C4-2B (cell line): Measurements from ENCODE around the gene MORN1.

Experiments used
- ZFX ChIP-seq: fragments of 450-650 bp; IDR thresholded peaks from 2 replicates; pipeline ENCODE4 v1.6.1; 2017
- TF ChIP-seq, protein P1 (sequence below): fragments of 450-650 bp; conservative IDR thresholded peaks from 2 replicates; pipeline ENCODE4 v1.5.1; 2017; ENCODE audit warnings: mild to moderate bottlenecking

DNA sequence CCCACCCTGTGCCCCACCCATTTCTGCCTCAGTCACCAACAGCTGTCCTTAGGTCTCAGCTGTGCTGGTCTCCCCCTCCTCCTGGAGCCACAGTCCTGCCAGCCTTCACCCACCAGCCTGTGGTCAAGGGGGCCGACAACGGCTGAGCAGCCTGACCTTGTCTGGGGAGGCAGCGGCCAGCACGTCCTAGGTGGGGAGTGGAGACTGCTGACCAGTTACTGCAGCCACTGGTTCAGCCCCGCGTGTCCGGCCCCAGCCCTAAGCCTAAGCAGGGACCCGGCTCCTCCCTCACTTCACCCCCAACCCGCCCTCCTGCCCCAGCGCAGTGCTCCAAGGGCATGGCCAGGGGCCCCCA, 79.2 kb downstream of the MORN1 start:
- TF ChIP-seq, protein P1, sequence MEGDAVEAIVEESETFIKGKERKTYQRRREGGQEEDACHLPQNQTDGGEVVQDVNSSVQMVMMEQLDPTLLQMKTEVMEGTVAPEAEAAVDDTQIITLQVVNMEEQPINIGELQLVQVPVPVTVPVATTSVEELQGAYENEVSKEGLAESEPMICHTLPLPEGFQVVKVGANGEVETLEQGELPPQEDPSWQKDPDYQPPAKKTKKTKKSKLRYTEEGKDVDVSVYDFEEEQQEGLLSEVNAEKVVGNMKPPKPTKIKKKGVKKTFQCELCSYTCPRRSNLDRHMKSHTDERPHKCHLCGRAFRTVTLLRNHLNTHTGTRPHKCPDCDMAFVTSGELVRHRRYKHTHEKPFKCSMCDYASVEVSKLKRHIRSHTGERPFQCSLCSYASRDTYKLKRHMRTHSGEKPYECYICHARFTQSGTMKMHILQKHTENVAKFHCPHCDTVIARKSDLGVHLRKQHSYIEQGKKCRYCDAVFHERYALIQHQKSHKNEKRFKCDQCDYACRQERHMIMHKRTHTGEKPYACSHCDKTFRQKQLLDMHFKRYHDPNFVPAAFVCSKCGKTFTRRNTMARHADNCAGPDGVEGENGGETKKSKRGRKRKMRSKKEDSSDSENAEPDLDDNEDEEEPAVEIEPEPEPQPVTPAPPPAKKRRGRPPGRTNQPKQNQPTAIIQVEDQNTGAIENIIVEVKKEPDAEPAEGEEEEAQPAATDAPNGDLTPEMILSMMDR, result no peak
- TF ChIP-seq ZFX, result no peak
